Muscle of leg (tissue), 11 donors: ENCODE data around the gene PSMD6. TPM values are rescaled to one million over a fixed set of nuclear protein-coding genes. Genes with fewer than 3 reads are reported as not detected.

ENCODE experiments used
- DNase-seq: peaks from one replicate; pipeline ENCODE4 v3.0.0; 2013
- H3K27ac ChIP-seq: one replicate; pipeline ENCODE4 v1.5.1; 2013; ENCODE audit warnings: mild to moderate bottlenecking, low read length, control low read depth
- H3K27me3 ChIP-seq: one replicate; pipeline ENCODE4 v1.6.1; 2013; ENCODE audit warnings: low read length; ENCODE audit not compliant: control insufficient read depth, insufficient read depth
- H3K36me3 ChIP-seq: one replicate; pipeline ENCODE4 v1.6.1; 2013; ENCODE audit warnings: low read length; ENCODE audit not compliant: control insufficient read depth, insufficient read depth
- H3K4me1 ChIP-seq: one replicate; pipeline ENCODE4 v1.6.1; 2013; ENCODE audit warnings: low read length; ENCODE audit not compliant: control insufficient read depth, insufficient read depth
- H3K4me3 ChIP-seq: one replicate; pipeline ENCODE4 v1.5.1; 2013; ENCODE audit warnings: low read length, control low read depth
- H3K9me3 ChIP-seq: replicated peaks from 2 replicates; pipeline ENCODE4 v1.6.1; 2013; ENCODE audit warnings: low read depth, low read length; ENCODE audit not compliant: control insufficient read depth
- WGBS: methylation state at CpG from one replicate; pipeline ENCODE4 v1.1.5; 2013; ENCODE audit warnings: missing lambda C conversion rate; ENCODE audit not compliant: insufficient coverage; 5-methylcytosine and 5-hydroxymethylcytosine counted together
- polyA plus RNA-seq, 8 donors: library from polyadenylated mRNA; unstranded; fragments of 120-200 nt; gene quantifications; one replicate each; pipeline versions ENCODE4 v1.2.1 to v1.2.3, GENCODE V29; 2013; ENCODE audit warnings: inconsistent platforms in 1 of 8, low replicate concordance in 1 of 8; ENCODE audit not compliant: insufficient read length in 8 of 8, insufficient read depth in 1 of 8
- total RNA-seq: library from RNA; stranded (reverse); fragments of 120-200 nt; gene quantifications from one replicate; pipeline ENCODE4 v1.2.4, GENCODE V29; 2013

The PSMD6 gene
- total and polyA plus RNA-seq, 9 donors: 68.6 to 87.6 (median 80.6) TPM

- Histone ChIP-seq H3K4me1 (peaks cover 3% of the 10 kb centered on the region), H3K36me3 (no peaks in the 10 kb centered on the region), H3K27me3 (peaks cover 2% of the 10 kb centered on the region), H3K27ac (no peak overlapping the region), H3K9me3 (peaks cover 7% of the 10 kb centered on the region), H3K4me3 (peak overlapping the region; percentile 30)
- peak; percentile 79 for DNase-seq
- 3% methylated on average over 10 of the region's 16 CpGs for WGBS
Measured at GRCh38 chr3:64030741-64031140, 7.4 kb upstream of the PSMD6 start.

DNA sequence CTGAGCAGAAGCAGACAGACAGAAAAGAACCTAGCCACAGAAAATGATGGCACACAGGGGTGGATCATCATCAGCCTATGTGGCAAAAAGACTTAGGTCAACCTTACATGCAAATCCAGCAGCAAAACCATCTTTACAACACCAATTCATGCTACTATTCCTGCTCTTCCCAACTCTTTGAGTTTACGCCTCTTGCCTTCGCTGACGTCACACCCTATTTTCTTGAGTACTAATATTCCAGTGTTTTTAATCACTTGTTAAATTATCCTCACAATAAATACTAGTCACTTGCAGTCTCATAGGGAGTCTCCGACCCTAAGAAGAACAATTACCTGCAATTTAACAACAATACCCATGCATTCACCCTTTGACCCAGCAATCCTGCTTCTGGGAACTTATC lies 6.0 kb upstream of the PSMD6 start:
- no peak overlapping the region for H3K27ac ChIP-seq
- DNase-seq: no peak
- H3K36me3 ChIP-seq: no peaks in the 10 kb centered on the region
- peaks cover 5% of the 10 kb centered on the region for H3K9me3 ChIP-seq
- WGBS: 94% methylated on average over 4 of the region's 4 CpGs
- H3K27me3 ChIP-seq: peaks cover 2% of the 10 kb centered on the region
- H3K4me3 ChIP-seq: no peak overlapping the region
- H3K4me1 ChIP-seq: peaks cover 3% of the 10 kb centered on the region

DNA sequence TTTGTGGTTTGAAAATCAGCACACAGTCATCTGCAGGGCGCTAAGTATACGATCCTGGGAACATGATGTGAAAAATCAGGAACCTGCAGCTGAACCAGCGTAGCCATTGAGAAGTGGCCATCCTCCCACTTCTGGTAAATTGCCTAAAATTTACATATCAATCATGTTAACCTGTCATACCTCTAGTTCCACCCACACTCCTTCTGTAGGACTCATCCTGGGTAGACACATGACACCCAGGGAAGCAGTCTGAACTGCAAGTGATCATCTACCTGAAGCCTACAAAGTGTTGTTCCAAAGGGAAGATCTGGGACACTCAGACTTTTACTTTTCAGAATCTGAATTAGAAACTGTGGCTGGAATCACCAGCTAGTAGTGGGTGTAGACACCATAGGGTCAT lies 5.5 kb upstream of the PSMD6 start:
- Histone ChIP-seq H3K4me3 (no peak overlapping the region), H3K36me3 (no peaks in the 10 kb centered on the region), H3K27ac (no peak overlapping the region), H3K9me3 (no peaks in the 10 kb centered on the region), H3K27me3 (peaks cover 2% of the 10 kb centered on the region), H3K4me1 (peaks cover 3% of the 10 kb centered on the region)
- WGBS: 74% methylated on average over 3 of the region's 3 CpGs
- no peak for DNase-seq

GRCh38 chr3:64027658-64028057 lies 4.4 kb upstream of the PSMD6 start:
- Histone ChIP-seq H3K4me1 (peaks cover 4% of the 10 kb centered on the region), H3K36me3 (no peaks in the 10 kb centered on the region), H3K9me3 (no peaks in the 10 kb centered on the region), H3K27ac (no peak overlapping the region), H3K27me3 (peaks cover 2% of the 10 kb centered on the region), H3K4me3 (no peak overlapping the region)
- 77% methylated on average over 3 of the region's 8 CpGs for WGBS
- no peak for DNase-seq

- Histone ChIP-seq H3K9me3 (no peaks in the 10 kb centered on the region), H3K27ac (no peak overlapping the region), H3K4me3 (no peak overlapping the region), H3K36me3 (no peaks in the 10 kb centered on the region), H3K4me1 (peaks cover 10% of the 10 kb centered on the region), H3K27me3 (peaks cover 2% of the 10 kb centered on the region)
- no peak for DNase-seq
- no CpG with 5 or more reads among the region's 2 CpGs for WGBS
Measured at GRCh38 chr3:64026346-64026745, 3.1 kb upstream of the PSMD6 start.

DNA sequence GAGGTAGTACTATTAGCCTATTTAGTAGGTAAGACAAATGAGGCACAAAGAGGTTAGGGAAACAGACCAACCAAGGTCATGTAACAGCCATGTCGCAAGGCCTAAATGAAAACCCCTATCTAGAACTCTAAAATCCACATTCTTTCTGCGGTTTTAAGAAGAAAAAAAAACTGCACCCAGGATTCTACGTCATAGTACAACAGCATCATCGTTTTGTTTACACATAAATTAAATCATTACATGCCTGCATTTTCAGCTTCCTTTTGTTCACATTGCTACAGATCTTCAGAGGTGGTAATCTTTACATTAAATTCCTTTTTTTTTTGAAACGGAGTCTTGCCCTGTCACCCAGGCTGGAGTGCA lies 548 bp upstream of the PSMD6 start:
- Histone ChIP-seq H3K36me3 (peaks cover 7% of the 10 kb centered on the region), H3K4me1 (peaks cover 8% of the 10 kb centered on the region), H3K27me3 (no peaks in the 10 kb centered on the region), H3K9me3 (no peaks in the 10 kb centered on the region), H3K4me3 (no peak overlapping the region), H3K27ac (no peak overlapping the region)
- DNase-seq: no peak
- 78% methylated on average over 2 of the region's 5 CpGs for WGBS

DNA sequence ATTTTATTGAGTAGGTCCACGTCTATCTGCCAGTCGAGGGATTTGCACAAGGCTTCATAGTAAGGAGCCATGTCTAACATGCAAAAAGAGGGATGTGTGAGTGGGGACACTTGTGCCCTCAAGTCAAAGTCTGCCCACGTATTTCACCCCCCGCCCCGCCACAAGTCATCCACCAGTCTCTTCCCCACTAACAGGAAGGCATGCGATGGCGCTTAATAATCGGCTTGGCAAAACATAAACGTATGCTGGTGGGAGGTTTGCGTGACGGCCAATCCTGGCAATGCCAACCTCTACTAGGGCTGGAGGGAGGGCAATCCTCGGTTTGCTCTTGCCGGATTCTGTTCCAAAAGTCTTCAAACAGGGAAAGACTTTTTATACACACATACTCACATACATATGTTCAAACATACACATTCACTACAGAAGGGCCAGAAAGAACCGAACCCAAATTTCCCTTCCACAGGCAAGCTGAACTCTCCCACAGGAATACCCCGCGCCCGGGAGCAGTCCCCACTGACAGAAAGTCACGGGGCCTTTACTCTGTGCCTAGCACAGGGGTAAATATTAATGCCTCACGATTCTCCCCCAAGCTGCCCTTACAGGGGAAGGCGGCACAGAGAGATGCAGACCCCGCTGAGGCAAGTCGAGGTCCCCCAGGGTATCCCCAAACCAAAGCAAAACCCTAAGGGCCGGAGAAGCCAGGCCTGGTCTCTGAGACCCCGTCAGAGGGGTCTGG lies 675 bp downstream of the PSMD6 start:
- Histone ChIP-seq H3K9me3 (no peaks in the 10 kb centered on the region), H3K27me3 (no peaks in the 10 kb centered on the region), H3K4me3 (peak overlapping the region; percentile 94), H3K4me1 (peaks cover 8% of the 10 kb centered on the region), H3K36me3 (peaks cover 18% of the 10 kb centered on the region), H3K27ac (peak overlapping the region; percentile 85)
- peak; percentile 20 for DNase-seq
- WGBS: 0% methylated on average over 10 of the region's 24 CpGs

DNA sequence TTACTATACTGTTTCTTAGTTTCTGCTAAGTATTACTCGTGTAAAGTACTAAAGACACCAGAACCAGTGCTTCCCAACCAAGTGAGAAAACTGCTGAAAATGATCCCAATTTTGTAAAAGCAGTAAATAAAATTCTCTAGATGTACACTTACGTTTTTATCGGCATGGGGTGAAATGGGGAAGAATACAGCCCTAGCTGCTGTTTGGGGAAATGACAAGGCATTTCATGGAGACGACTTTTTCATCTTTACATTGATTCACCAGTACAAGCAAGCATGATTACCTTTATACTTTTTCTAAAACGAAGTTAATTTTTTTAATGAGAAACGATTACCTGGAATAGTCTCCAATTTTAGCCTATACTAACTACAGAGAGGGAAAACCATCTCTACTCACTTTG lies 1.4 kb downstream of the PSMD6 start:
- H3K4me3 ChIP-seq: no peak overlapping the region
- no peak overlapping the region for H3K27ac ChIP-seq
- H3K36me3 ChIP-seq: peaks cover 23% of the 10 kb centered on the region
- peaks cover 8% of the 10 kb centered on the region for H3K4me1 ChIP-seq
- no peaks in the 10 kb centered on the region for H3K9me3 ChIP-seq
- DNase-seq: no peak
- no CpG with 5 or more reads among the region's 6 CpGs for WGBS
- no peaks in the 10 kb centered on the region for H3K27me3 ChIP-seq

DNA sequence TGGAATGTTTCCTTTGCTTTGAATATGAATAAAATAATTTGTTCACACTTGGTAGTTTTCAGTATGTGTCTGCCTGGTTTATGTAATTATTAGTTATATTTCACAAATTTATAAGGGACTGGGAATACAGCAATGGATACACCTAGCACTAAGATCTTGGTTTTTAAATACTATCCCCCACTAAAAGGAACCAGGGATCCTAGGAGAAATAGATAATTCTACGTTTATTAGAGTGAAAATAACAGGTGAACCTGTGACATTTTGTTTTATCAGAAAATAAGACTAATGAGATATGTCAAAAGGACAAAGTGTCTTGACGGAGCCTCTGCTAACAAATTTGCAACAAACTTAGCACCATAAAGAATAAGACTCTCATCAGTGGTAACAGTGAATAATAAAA lies 3.4 kb downstream of the PSMD6 start:
- DNase-seq: no peak
- Histone ChIP-seq H3K36me3 (peaks cover 26% of the 10 kb centered on the region), H3K4me3 (no peak overlapping the region), H3K27ac (no peak overlapping the region), H3K27me3 (no peaks in the 10 kb centered on the region), H3K4me1 (peaks cover 8% of the 10 kb centered on the region), H3K9me3 (no peaks in the 10 kb centered on the region)
- no CpG with 5 or more reads among the region's 2 CpGs for WGBS

DNA sequence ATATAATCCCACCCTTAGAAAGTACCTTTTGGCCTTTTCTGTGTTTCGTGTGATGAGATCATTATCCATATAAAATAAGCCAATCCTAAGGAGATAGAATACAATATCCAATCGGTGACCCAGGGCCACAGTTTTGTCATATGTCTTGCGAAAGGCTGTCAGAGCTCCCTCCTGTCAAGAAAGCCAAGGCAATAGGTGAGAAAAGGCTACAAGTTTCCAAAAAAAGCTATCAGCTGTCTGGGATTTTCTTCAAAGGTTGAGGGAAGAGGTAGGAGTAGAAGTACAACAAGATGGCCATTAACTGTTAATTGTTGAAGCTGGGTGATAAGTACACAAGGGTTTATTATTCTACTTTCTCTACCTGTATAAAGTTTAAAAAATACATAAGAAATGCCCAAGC lies 4.0 kb downstream of the PSMD6 start:
- peaks cover 32% of the 10 kb centered on the region for H3K36me3 ChIP-seq
- H3K4me1 ChIP-seq: peaks cover 8% of the 10 kb centered on the region
- H3K27ac ChIP-seq: no peak overlapping the region
- no peak for DNase-seq
- H3K27me3 ChIP-seq: no peaks in the 10 kb centered on the region
- H3K4me3 ChIP-seq: no peak overlapping the region
- H3K9me3 ChIP-seq: no peaks in the 10 kb centered on the region
- WGBS: 83% methylated on average over 1 of the region's 3 CpGs
